ENCODE results near the gene MARCOL.

MARCOL gene, protein sequence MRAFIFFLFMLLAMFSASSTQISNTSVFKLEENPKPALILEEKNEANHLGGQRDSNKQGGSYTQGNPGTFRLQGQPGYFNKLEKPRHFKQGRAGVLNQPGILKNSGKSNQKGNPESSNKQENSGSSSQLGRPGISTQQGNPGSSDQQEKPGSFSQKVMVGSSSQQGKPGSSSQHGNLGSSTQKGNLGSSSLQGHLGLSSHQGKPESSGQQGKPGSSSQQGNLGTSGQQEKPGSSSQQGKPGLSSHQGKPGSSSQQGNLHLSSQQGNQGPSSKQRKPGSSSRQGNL

DNA sequence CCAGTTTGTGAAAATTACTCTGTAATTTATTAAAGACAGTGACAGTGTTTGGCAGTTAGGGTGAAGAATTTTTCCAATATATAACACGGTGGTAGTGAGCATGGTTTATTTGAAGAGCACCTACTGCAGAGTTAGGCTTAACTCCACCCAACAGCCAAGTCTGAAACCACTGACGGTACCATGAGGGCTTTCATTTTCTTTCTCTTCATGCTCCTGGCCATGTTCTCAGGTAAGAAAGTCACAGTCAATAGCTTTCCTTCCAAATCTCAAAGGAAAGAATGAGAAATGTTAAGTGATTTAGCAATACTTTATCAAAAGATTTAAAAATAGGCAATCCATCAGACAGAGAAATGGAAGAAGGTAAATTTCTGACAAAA, at the start of gene MARCOL:
TSS of gene MARCOL (plus strand) at position 108 of the 377 bp plus-strand sequence. CDS start at position 181, 73 bp downstream.
- no peak for DNase-seq

DNA sequence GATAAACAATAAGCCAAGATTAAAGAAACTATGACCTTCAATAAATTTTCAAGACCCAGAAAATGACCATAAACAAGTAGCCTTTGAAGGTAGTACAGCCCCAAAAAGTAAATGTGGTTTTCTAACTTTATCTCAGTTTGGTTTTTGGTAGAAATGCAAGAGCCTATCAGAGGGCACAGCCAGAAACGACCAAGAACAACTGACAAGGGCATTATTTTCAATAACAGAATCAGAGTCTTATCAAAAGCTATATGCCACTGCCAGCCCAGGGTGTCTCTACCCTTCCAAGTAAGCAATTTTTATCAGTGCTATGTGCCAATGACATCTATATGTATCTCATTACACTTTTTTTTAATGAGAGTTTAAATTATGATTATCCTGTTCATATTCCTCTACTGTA, 47.3 kb upstream of the MARCOL start:
- DNase-seq, result no peak

DNA sequence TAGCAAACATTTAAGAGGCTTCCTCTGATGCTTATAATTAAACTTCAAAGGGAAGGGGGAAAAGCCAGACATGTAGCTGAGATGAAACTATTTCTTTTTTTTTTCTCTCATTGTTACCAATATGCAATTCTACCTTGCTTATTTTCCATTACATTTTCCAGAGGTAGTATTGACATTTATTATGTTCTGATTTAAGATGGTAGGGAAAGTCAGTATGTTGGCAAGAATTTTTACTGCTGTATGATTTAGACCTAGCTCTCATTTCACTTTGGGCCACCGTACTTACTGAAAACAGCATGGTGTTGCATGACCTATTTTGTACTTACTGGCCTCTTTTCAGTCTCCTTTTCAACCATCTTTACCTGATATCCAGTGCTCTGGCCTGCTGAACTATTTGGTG, 45.1 kb upstream of the MARCOL start:
- no peak for DNase-seq

DNA sequence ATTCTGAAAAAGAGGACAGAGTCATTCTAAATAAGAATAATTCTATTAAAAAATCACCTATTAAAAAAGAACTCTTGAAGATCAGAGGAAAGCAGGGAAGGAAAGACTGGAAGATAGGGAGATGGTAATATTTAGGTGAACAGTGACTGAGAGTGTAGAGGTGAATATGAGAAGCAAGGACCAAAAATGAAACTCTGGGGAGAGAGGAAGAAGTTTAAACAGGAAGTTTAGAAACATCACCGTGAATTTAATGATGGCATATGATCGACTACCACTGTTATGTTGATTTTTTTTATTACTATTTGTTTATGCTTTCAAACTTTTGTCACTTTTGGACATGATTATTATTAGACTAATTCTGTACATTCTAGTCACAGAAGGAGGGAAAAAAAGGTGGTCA, 37.2 kb upstream of the MARCOL start:
- no peak for DNase-seq

DNA sequence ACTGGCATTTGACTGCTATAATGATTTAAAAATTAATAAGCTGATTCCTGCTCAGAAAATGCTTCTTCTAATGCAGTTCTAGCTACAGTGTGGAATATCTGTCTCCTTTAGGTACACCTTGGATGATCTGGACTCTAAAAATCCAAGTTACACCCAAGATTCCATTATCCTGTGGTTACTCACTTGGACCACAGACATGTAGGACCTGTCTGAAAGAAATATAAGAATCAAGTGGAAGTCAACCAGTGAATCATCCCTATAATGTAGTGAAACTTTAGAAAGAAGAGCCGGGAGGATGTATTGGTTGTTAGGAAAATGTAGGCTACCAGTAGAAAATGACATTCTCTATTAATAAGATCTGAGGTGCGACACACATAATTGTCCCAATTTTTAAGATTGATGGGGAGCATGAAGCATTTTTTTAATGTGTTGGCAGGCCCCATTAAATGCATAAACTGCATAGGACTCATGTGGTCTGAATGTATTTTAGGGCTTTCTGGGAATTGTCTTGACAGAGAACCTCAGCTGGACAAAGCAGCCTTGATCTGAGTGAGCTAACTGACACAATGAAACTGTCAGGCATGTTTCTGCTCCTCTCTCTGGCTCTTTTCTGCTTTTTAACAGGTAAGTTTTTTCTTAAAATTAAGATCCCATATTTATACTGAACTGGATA, 35.7 kb upstream of the MARCOL start, which contains the start of gene SPINK6:
TSS of gene SPINK6 (plus strand) at position 512 of the 673 bp plus-strand sequence. CDS start at position 567, 55 bp downstream.
- DNase-seq, result no peak

DNA sequence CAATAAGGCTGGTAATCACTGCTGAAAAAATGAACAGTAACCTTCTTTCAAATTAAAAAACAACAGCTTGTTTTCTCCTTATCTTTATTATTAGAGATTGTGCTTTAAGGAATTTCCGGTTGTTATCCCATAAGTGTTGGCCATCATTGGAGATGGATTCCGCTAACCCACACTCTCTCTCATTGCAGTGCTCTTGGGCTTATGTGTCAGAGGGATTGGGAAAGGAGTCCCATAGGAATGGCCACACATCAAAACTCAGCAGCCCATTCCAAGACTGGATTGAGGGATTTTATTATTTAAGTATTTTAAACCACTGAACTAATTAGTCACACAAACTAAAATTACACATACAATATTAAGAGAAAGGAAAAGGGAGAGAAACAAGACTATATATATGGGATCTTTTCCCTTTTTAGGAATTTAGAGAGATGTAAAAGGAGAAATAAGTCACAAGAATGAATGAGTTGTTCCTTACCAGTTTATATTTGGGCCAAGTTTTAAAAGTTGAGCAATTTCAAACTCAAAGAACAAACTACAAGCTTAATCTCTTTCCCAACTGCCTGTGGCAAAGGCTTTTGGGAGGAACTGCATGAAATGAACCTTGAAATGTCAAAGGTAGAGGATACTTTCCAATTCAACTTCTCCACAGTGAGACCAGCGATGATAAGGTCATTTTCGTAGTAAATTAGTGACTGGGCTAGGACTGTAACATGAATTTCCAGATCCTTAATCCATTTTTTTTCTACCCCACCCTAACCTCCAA, 33.1 kb upstream of the MARCOL start:
- DNase-seq, result no peak

DNA sequence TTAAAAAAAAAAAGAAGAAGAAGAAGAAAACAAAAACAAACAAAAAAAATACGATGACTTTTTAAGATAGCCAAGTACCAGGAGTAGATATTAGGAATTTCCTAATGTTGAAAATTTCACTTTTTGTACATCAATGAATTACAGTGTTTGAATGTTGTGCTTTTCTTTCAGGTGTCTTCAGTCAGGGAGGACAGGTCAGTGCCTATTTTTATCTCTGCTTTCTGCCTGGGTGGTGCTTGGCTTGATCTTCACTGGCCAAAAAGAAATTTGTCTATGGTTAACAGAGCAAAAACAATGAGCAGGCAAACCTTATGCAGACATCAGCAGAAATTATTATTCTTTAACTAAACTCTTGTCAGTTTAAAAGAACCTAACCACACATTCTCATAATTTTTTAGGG, 32.5 kb upstream of the MARCOL start:
- no peak for DNase-seq

DNA sequence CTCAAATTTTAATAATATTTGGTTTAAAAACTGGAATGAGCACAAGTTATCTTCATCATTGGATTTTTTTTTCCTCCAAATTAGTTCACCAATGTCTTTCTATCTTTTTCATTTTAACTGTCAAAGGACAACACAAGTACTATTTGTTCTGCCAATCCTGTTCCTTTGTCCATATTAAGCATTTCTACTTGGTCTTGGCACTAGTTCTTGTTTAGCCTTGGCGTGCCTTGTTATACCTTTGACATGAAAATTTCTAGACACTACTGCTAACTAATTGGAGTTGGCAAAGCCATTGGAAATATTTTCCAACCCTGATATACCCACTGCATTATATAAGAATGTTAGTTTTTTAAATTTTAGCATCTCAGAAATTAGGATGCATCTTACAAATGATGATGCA, 31.7 kb upstream of the MARCOL start:
- no peak for DNase-seq

DNA sequence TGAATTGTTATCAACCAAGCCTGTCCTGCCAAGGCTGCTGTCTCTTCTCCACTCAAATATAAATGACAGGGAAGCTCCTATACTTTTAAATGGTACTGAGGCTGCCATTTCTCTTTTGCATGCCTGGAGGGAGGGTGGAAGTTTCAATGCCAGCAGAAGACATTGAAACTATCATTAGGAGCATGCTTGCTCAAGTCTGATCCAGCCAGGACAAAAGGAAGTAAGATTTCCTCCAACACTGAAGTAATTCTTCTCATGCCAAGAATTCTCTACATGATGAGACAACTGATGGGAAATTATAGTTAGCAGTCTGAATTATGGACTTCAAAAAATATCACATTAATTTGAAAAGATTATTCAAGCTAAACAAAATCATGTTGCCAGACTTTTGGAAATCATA, 30.1 kb upstream of the MARCOL start:
- DNase-seq, result no peak

DNA sequence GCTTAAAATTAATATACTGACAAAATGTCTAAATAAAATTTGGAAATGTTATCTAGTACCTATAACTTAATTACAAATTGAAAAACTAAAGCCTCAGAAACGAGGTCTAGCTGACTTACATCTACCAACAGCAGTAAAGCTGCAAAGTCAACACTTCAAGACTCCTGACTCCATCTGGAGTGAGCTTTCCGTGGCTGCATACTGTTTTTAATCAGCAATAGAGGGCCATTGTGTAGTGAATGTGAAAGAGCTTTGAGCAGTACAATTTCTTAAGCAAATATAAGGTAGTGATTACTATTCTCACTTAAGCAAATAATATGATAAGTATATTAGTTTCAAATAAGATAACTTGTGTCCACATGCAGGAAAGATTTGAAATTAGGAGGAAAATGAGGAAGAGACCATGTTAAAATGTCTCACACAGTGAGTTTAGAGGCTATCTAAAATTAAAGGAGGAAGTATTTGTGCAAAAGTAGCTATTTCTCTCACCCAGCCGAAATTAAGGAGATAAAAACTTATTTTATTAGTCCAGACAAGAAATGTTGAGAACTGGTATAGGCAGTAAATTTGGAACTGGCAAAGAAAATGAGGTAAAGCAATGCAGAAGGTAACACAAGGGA, 29.1 kb upstream of the MARCOL start:
- DNase-seq, result no peak

DNA sequence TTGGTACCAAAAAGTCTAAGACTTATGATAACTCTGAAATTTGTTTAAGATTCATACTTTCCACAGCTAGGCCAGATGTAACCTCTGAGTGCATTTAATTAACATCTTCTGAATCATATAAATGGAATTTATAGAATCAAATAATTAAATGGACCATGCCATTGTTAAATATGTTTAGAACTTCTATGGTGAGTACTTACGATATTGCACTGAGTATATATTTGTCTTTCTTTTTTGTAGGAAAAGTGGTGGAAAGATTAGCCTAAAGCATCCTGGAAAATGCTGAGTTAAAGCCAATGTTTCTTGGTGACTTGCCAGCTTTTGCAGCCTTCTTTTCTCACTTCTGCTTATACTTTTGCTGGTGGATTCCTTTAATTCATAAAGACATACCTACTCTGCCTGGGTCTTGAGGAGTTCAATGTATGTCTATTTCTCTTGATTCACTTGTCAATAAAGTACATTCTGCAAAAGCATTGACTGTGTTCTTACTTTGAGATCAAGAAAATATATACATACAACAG, 23.6 kb upstream of the MARCOL start:
- DNase-seq, result no peak

DNA sequence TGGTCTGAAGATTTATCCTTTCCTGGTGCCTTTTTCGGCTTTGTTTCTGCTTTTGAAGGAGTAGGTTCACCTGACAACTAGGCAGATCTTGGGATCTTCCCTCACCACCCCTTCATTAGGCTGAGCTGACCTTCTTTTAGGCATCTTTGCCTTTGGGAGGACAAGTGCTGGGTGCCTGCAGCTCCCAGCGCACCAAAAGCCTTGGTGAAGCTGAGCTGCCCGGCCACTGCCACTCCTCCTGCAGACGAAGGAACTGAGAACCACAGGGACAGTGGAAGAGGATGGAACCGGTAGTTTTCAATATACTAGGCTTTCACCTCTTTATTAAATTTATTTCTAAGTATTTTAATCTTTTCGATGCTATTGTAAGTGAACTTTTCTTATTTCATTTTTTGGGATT, 16.8 kb upstream of the MARCOL start:
- DNase-seq, result no peak

DNA sequence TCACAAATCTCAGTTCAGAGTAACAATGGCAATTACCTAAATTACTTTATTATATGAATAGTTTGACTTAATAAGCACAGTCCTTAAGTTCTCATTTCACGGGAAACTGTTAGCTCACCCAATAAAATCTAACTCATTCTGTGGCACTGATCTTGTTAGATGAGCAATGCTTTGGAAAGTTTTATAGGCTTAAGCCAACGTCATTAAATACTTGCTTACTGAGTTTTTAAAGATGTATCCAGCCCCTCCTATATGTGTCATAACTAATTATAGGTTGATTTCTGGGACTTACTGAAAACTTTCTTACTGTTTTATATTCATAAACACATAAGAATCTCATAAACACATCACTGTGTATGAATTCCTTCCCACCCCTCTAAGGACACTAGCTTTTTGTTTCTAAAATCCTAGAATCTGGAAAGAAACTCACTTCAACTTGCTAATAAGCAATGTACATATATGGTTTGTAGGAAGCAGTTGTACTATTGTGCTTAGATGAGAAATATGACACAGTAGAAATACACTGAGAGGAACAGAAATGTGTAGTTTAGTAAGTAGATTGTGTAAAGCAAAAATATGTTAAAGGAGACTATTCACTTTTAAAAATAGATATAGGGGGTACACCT, 14.1 kb upstream of the MARCOL start:
- no peak for DNase-seq

DNA sequence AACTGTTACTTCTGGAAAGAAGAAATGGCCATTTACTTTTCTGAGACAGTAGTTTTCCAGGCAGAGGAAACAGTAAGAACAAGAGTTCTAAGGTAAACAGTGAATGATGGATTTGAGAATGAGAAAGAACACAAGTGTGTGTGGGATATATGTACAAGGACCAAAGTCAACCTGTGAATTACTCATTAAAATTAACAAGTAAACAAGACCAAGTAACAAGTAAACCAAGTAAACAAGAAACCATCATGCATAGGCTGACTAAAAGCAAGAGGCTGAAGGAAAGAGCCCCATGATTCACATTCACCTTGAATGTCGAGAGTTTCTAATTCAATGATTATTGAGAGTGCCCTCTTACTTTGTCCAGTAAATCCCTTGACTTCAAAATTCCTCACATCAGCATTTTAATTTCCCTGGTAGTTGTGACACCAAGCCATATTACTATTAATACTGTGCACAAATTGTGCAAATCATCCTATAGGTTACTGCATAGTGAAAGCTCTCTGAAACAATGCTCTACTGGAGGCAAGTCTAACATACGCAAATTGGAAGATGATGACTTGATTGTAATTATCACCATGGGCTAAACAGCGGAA, 9.8 kb upstream of the MARCOL start:
- DNase-seq, result no peak

DNA sequence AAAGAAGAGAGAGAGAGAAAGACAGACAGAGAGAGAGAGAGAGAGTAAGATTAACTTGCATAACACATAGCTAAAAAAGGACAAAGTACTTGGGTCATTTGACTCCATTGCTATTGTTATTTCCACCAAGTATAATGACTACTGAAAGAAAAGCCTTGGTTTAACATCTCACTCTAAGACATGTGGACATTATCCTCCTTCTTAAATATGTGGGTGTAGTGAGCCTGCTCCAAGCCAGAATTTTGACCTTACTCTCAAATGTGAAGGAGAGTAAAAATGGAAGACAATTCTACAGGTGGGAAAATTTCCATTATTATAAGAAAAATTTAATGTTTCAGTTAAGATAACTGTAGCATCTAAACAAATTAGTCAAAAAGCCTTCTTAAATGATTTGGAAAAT, 8.5 kb upstream of the MARCOL start:
- no peak for DNase-seq

DNA sequence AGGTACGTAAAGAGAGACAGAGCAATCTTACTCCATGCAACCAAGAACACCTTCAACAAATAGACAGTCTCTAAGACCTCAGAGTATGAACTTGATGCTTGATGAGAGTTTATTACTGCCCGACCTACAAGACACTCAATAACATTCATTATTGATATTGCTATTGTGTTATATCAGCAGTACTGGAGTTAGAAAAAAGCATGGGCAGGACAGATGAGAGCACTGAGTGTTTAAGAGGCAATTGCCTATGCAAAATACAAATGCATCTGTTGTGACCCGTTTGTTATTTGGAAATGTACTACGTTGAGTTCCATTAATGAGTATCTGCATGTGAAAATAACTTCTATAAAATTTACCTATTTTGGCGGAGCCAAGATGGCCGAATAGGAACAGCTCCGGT, 8.1 kb upstream of the MARCOL start:
- no peak for DNase-seq

DNA sequence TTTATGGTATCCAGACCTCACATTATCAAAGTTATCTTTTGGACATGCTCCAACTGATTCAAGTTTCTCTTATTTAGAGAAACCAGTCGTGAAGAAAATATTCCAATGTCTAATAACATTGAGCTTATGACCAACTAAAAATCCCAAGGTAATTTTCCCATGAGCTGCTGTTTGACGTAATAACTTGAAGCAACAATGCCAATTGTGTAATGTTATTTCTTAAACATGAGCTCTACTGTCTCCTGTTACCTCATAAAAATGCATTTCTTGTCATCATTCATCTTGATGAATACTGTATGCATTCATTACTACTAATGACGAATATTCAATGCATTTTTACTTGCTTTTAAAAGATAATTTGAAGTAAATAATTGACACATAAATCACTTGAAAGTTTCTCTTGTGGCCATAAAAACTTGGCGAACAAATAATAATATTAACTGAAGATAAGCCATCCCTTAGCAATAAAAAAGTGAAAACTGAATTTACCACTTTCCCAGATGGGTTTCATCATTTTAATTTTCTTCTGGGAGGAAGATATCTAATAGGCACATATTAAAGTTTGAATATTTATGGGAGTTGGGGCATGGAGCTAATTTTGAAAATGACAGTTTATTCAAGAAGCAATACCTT, 424 bp upstream of the MARCOL start:
- no peak for DNase-seq

DNA sequence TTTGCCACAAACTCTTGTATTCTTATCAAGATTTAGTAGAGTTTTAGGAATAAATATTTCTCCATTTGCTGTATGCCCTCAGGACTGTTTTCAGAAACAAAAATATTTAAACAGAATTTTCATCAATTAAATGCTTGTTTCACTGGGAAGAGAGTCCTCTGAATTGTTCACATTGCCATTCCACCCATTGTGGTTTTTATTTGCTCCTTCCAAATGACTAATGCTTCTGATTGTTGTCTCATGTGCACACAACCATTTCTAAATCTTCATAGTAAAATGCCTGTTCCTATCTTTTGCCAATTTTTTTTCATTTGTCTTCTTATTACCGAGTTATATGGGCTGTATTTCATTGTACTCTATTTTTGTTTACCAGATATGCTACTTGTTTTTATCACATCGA, 10.6 kb downstream of the MARCOL start:
- DNase-seq, result no peak

DNA sequence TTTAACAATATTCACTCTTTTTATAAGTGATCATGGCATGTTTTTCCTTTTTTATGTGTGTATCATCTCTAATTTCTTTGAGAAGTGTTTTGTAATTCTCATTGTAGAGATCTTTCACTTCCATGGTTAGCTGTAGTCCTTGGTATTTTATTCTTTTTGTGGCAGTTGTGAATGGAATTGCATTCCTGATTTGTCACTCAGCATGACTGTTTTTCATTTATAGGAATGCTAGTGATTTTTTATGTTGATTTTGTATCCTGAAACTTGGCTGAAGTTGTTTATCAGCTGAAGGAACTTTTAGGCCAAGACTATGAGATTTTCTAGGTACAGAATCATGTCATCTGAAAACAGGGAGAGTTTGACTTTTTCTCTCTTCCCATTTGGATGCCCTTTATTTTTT, 17.1 kb downstream of the MARCOL start:
- no peak for DNase-seq

DNA sequence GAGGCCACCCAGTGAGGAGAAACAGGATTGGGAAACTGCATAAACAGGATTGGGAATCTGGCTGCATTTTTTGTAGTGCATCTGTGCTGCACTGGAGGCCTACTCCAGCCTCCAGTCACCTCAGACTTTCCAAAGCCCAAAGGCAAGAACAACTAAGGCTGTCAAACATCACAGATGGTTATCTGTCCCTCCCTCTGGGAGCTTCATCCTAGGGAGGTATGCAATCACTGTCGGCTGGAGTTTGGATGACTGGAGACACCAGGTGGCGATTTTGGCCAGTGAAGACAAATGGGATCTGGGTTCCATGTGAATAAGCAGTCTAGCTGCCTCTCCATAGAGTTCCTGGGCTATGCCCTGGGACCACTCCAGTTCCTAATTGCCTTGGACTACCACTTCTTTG, 21.0 kb downstream of the MARCOL start:
- no peak for DNase-seq

DNA sequence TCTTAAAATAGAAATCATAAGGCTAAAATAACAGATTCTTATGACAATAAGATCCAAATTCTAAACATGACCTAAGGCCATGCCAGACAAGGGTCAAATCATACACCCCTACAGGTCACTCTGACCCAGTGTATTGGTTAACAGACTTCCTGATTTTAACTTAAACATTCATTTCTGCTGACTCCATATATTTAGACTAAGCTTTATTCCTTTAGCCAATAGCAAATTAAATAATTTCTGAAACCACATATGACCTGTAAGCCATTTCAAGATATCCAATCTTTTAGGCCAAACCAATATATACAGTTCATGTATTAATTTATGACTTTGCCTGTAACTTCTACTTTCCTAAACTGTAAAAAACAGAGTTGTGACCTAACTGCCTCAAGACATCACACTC, 22.9 kb downstream of the MARCOL start:
- DNase-seq, result no peak

DNA sequence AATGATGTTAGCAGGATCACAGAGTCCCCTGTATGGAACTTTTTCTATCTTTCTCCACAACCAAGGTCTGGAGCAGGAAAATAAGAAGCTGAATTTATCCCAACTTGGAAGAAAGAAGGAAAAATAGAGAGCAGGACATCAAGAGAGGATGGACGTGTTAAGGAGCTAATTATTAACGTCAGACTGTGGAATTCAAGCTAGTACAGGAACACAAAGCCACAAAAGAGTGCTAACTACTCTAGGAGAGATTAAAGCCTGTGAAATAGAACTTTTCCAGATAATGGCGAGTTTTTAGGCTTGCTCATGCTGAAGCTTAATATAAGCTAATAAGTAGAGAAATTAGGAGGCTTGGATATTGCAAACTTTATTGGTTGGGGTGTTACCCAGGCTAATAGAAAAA, 29.6 kb downstream of the MARCOL start:
- no peak for DNase-seq
